Endothelial cell (in vitro differentiated cells): Measurements from ENCODE around the gene BRAT1. TPM values are rescaled to one million over a fixed set of nuclear protein-coding genes. Genes with fewer than 3 reads are reported as not detected.

Source experiments
- DNase-seq: peaks from one replicate; pipeline ENCODE4 v3.0.0; 2021; ENCODE audit warnings: low spot score
- H3K27ac Mint-ChIP-seq: one replicate; pipeline ENCODE4 v1.8.0; 2021; ENCODE audit warnings: mixed read lengths, inconsistent platforms; ENCODE audit not compliant: unreplicated experiment
- H3K27me3 Mint-ChIP-seq: one replicate; pipeline ENCODE4 v1.8.0; 2021; ENCODE audit warnings: mild to moderate bottlenecking, moderate library complexity, mixed read lengths, inconsistent platforms; ENCODE audit not compliant: unreplicated experiment
- H3K36me3 Mint-ChIP-seq: one replicate; pipeline ENCODE4 v1.8.0; 2021; ENCODE audit warnings: mild to moderate bottlenecking, low read depth, mixed read lengths, inconsistent platforms; ENCODE audit not compliant: unreplicated experiment
- H3K4me1 Mint-ChIP-seq: one replicate; pipeline ENCODE4 v1.8.0; 2021; ENCODE audit warnings: mild to moderate bottlenecking, mixed read lengths, inconsistent platforms; ENCODE audit not compliant: unreplicated experiment
- H3K4me3 Mint-ChIP-seq: one replicate; pipeline ENCODE4 v1.8.0; 2021; ENCODE audit warnings: mild to moderate bottlenecking, mixed read lengths, inconsistent platforms; ENCODE audit not compliant: unreplicated experiment
- H3K9me3 Mint-ChIP-seq: one replicate; pipeline ENCODE4 v1.8.0; 2021; ENCODE audit warnings: mixed read lengths, inconsistent platforms; ENCODE audit not compliant: unreplicated experiment
- total RNA-seq: library from RNA; stranded (reverse); fragmentation: NEBNext Ultra II Directional; extraction: Animal tissue kit (Norgen Biotek cat#: 25700); gene quantifications from one replicate; pipeline ENCODE4 v1.2.1, GENCODE V29; 2021; ENCODE audit not compliant: unreplicated experiment
- TF ChIP-seq, protein P1 (sequence below): fragments of 200-600 bp; sonication (generic); IDR thresholded peaks from one replicate; pipeline ENCODE4 v1.5.0; 2021; ENCODE audit warnings: antibody characterized with exemption; ENCODE audit not compliant: unreplicated experiment

Gene BRAT1
- total RNA-seq, 1 donor from 2014 or later, result 34.0 TPM

GRCh38 chr7:2528481-2529095, 26.7 kb downstream of the BRAT1 start:
- Mint-ChIP-seq H3K27me3 (peaks cover 8% of the 10 kb centered on the region), H3K9me3 (no peaks in the 10 kb centered on the region), H3K4me3 (peak overlapping the region; percentile 76), H3K27ac (no peak overlapping the region), H3K36me3 (peaks cover 5% of the 10 kb centered on the region), H3K4me1 (peaks cover 10% of the 10 kb centered on the region)
- DNase-seq, result no peak
- TF ChIP-seq, protein P1, sequence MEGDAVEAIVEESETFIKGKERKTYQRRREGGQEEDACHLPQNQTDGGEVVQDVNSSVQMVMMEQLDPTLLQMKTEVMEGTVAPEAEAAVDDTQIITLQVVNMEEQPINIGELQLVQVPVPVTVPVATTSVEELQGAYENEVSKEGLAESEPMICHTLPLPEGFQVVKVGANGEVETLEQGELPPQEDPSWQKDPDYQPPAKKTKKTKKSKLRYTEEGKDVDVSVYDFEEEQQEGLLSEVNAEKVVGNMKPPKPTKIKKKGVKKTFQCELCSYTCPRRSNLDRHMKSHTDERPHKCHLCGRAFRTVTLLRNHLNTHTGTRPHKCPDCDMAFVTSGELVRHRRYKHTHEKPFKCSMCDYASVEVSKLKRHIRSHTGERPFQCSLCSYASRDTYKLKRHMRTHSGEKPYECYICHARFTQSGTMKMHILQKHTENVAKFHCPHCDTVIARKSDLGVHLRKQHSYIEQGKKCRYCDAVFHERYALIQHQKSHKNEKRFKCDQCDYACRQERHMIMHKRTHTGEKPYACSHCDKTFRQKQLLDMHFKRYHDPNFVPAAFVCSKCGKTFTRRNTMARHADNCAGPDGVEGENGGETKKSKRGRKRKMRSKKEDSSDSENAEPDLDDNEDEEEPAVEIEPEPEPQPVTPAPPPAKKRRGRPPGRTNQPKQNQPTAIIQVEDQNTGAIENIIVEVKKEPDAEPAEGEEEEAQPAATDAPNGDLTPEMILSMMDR, result no peak

GRCh38 chr7:2527505-2528467, 27.5 kb downstream of the BRAT1 start:
- TF ChIP-seq, protein P1, result no peak
- H3K4me3 Mint-ChIP-seq, result peak overlapping the region; percentile 76
- peaks cover 5% of the 10 kb centered on the region for H3K36me3 Mint-ChIP-seq
- no peak for DNase-seq
- H3K4me1 Mint-ChIP-seq, result peaks cover 14% of the 10 kb centered on the region
- H3K27ac Mint-ChIP-seq, result no peak overlapping the region
- no peaks in the 10 kb centered on the region for H3K9me3 Mint-ChIP-seq
- peaks cover 11% of the 10 kb centered on the region for H3K27me3 Mint-ChIP-seq

DNA sequence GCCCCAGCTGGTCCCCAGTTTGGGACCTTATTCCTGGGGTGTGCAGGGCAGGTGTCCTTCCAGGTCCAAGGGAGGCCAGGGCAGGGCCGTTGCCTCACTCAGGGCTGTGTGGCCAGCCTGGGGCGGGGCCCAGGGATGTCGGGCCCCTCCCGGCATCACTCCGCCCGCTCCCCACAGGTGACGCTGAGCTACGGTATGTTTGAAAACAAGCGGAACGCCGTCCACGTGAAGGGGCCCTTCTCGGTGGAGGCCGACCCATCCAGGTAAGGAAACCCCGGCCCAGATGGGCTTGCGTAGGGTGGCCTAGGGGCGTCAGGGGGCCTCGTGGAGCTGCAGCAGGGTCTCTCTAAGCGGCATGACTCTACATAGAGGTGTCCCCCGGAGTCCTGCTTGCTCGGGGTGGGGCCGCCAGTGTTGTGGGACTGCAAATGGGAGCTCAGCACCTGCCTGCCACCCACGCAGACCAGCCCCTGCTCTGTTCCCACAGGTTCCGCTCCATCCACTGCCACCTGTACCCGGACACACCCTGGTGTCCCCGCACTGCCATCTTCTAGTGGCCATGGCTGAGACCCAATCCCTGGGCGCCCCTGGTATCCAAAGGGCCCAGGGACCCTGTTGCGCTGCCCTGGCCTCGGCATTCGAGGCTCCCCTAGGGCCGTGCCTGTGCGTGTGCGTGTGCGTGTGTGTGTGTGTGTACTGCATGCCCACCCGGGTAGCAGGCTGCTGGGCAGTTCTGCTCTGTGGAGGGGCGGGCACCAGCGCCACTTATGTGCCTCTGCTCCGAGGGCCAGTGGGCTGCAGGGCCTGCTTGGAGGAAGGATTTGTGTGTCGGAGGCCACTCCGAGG, 28.4 kb downstream of the BRAT1 start:
- no peak overlapping the region for H3K4me3 Mint-ChIP-seq
- TF ChIP-seq, protein P1, result no peak

DNA sequence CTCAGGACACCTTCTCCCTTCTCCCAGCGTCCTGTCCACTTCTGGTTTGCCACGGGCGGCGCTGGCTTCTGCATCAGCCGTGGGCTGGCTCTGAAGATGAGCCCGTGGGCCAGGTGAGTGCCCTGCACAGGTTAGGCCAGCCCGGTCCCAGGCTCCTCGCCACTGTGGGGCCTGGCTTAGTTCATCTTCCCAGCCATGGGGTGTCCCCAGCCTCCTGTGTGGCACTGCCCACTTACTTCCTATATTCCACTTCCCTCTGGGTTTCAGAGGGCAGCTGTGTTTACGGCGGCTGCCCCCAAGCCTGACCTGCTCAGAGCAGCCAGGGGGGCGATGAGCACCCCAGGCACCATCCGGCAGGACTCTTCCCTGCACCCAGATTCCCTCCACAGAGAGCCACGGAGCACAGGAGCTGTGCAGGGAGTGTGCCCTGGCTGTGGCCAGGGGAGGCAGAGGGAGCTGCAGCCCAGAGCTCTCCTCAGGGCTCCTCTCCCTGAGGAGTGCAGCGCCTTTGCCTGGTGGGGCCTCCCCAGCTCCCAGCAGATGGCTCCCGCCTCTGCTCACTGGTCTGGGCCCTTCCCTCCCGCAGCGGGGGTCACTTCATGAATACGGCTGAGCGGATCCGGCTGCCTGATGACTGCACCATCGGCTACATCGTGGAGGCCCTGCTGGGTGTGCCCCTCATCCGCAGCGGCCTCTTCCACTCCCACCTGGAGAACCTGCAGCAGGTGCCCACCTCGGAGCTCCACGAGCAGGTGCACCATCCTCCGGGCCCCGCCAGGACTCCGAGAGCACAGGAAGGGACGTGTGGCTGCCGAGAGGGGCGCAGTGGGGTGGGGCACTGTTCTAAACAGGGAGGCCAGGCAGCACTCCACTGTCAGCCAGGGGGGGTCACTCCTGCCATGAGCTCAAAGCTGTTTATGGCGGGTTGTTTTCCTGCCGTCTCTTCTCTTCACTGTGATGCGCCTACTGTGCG, 29.4 kb downstream of the BRAT1 start:
- H3K4me3 Mint-ChIP-seq, result no peak overlapping the region
- H3K27ac Mint-ChIP-seq, result no peak overlapping the region
- peaks cover 5% of the 10 kb centered on the region for H3K36me3 Mint-ChIP-seq
- H3K4me1 Mint-ChIP-seq, result peaks cover 25% of the 10 kb centered on the region
- TF ChIP-seq, protein P1, result no peak
- no peaks in the 10 kb centered on the region for H3K9me3 Mint-ChIP-seq
- DNase-seq, result no peak
- peaks cover 12% of the 10 kb centered on the region for H3K27me3 Mint-ChIP-seq

More for the DNA sequence above, 28.4 kb downstream of the BRAT1 start:
- Mint-ChIP-seq H3K9me3 (no peaks in the 10 kb centered on the region), H3K27ac (no peak overlapping the region), H3K36me3 (peaks cover 5% of the 10 kb centered on the region), H3K27me3 (peaks cover 10% of the 10 kb centered on the region), H3K4me1 (peaks cover 20% of the 10 kb centered on the region)
- DNase-seq, result no peak
